ENCODE data around the gene GABBR2.
A peak's percentile ranks its signal among the peaks of the same experiment; 100 is the strongest.

GABBR2 gene

DNA sequence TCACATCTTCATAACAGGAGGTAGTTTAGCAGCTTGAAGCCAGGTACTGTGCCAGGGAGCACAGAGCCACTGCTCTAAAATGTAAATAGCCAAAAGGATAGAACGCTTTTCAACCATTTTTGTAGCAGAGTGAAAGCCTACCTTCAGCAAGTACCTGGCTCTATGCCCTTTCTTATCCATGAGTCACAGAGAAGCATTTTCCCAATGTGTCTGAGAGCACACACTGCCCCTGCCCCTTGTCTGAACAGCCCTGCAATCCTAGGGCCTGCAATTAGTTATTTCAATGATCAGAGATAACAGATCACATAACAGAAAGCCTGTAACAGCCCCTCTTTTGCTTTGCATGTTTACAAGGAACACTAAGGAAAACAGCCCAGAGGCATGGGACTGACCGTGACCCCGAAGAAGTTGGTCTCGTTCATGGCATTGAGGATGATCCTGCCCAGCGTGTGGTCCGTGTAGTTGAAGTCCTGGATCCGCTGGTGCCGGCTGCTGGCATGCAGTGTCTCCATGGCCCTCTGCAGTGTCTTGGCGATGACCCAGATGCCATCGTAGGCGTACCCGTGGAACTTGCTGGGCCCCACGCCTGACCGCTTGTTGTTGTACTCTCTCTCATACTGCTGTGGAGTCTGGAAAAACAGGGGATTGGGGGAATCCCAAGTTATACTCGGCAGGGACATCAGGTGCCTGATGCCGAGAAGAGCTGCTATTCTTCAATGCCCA, 255.0 kb downstream of the GABBR2 start:
- peak in 1 of 2 donors; percentile 31 for DNase-seq (ENCODE audit: low read depth in 2 of 2)
- no peak for TF ChIP-seq CTCF (IDR thresholded peaks at IDR 0.05; ENCODE audit: low read depth, low read length)
- no peak overlapping the region for H3K4me3 ChIP-seq (replicated peaks in 1 of 2; ENCODE audit: low read depth in 2 of 2, low read length in 2 of 2)

DNA sequence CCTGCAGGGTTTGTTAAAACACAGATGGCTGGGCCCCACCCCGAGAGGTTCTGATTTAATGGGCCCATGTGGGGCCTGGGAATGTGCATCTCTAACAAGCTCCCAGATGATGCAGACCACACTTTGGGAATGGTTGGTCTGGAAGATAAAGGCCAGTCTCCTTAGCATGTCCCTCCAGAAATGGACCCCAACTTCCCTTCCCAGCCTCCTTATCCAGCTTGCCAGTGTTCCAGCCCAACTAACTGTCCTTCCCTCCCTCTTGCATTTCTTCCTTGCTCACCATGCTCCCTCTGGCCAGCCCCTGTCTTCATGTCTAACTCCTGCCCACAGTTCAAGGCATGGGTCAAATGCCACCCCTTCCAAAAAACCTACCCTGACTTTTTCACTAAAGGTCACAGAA, 257.2 kb downstream of the GABBR2 start:
- no peak for DNase-seq (ENCODE audit: low read depth in 2 of 2)
- no peak for TF ChIP-seq CTCF (IDR thresholded peaks at IDR 0.05; ENCODE audit: low read depth, low read length)
- H3K4me3 ChIP-seq (replicated peaks in 1 of 2; ENCODE audit: low read depth in 2 of 2, low read length in 2 of 2): no peak overlapping the region

DNA sequence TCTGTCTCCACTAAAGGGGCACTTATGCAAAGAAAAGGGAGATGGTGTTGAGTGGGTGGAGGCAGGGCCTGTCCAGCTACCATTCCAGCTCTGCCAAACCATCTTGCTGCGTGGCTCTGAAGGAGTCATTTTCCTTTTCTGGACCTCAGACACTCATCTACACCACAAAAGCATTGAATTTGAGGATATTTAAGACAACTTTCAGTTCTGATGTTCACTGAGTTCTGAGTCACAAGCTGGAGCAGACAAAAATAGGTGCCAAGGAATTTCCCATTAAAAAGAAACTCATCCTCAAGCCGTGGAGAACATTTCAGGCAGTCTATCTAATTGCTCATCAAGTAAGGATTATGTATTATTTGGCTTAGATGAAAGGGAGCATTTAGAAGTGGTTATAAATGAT, 258.2 kb downstream of the GABBR2 start:
- DNase-seq (ENCODE audit: low read depth in 2 of 2): peak in 1 of 2 donors; percentile 64
- no peak overlapping the region for H3K4me3 ChIP-seq (replicated peaks in 1 of 2; ENCODE audit: low read depth in 2 of 2, low read length in 2 of 2)
- TF ChIP-seq CTCF (IDR thresholded peaks at IDR 0.05; ENCODE audit: low read depth, low read length): no peak

GRCh38 chr9:98449871-98450270, 258.9 kb downstream of the GABBR2 start:
- no peak overlapping the region for H3K4me3 ChIP-seq (replicated peaks in 1 of 2; ENCODE audit: low read depth in 2 of 2, low read length in 2 of 2)
- TF ChIP-seq CTCF (IDR thresholded peaks at IDR 0.05; ENCODE audit: low read depth, low read length): no peak
- DNase-seq (ENCODE audit: low read depth in 2 of 2): no peak

DNA sequence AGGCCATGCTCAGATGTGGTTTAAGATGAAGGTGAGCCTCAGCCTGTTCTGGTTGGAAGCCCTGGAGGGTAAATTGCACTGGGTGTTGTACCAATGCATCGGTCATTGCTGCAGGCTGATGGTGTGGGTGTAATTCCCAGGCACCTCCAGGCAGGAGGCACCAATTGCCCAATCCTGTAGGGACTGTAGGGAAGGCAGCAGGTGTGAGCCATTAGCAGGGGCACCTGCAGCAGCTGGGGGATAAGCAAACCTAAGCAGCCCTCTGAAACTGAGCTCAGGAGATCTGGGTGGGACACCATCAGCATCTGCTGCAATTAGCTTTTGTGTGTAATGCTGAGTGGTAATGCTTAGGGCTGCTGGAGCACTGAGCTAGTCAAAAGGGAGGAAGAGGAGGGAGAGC, 263.2 kb downstream of the GABBR2 start:
- DNase-seq (ENCODE audit: low read depth in 2 of 2): no peak
- no peak overlapping the region for H3K4me3 ChIP-seq (replicated peaks in 1 of 2; ENCODE audit: low read depth in 2 of 2, low read length in 2 of 2)
- TF ChIP-seq CTCF (IDR thresholded peaks at IDR 0.05; ENCODE audit: low read depth, low read length): no peak

DNA sequence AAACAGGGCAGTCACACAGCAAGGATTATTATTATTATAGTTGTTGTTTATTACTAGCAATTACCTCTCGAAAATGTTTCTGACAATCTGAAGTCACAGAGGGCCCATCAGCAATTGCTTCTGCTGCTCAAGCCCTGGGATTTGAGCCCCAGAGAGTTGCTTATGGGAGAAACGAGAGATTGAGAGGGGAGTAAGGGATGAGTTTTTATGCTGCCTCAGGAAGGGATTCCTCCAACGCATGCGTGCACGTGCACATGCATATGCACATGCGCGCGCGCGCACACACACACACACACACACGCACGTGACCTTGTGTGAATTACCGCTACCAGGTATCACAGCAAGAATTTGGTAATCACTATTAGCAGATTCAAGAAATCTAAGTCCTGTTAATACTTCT, 264.1 kb downstream of the GABBR2 start:
- no peak overlapping the region for H3K4me3 ChIP-seq (replicated peaks in 1 of 2; ENCODE audit: low read depth in 2 of 2, low read length in 2 of 2)
- no peak for TF ChIP-seq CTCF (IDR thresholded peaks at IDR 0.05; ENCODE audit: low read depth, low read length)

GRCh38 chr9:98442541-98442940, 266.2 kb downstream of the GABBR2 start:
- no peak overlapping the region for H3K4me3 ChIP-seq (replicated peaks in 1 of 2; ENCODE audit: low read depth in 2 of 2, low read length in 2 of 2)
- DNase-seq (ENCODE audit: low read depth in 2 of 2): no peak
- no peak for TF ChIP-seq CTCF (IDR thresholded peaks at IDR 0.05; ENCODE audit: low read depth, low read length)

More for the DNA sequence above, 264.1 kb downstream of the GABBR2 start:
- DNase-seq (ENCODE audit: low read depth in 2 of 2): no peak
